Measurements from ENCODE around the gene MT2A. TPM values are rescaled to one million over a fixed set of nuclear protein-coding genes. Genes with fewer than 3 reads are reported as not detected.

The MT2A gene
- total and polyA plus RNA-seq, 2 of the 13 experiments (the other 11 are each of a cell fraction or from before 2014, with no cell fraction given): 135 to 371 TPM

- TF ChIP-seq ZNF318 (CRISPR knock-in tag; IDR thresholded peaks at IDR 0.05): 0 out of 2 replicates have a peak, but pooled peaks have one; percentile 17
- 0 out of 2 replicates have a peak, but pooled peaks have one; percentile 20 for TF ChIP-seq ZNF232 (CRISPR knock-in tag; IDR thresholded peaks at IDR 0.05; ENCODE audit: borderline replicate concordance)
- TF ChIP-seq ZNF605 (CRISPR knock-in tag; IDR thresholded peaks at IDR 0.05): 0 out of 2 replicates have a peak, but pooled peaks have one; percentile 4
- TF ChIP-seq ZBTB46 (CRISPR knock-in tag; IDR thresholded peaks at IDR 0.05; ENCODE audit: borderline replicate concordance): no peak
- 0 out of 2 replicates have a peak, but pooled peaks have one; percentile 22 for TF ChIP-seq MYNN (CRISPR knock-in tag; IDR thresholded peaks at IDR 0.05; ENCODE audit: low read depth)
- 0 out of 2 replicates have a peak, but pooled peaks have one; percentile 7 for TF ChIP-seq DRAP1 (CRISPR knock-in tag; IDR thresholded peaks at IDR 0.05)
- TF ChIP-seq FLYWCH1 (CRISPR knock-in tag; IDR thresholded peaks at IDR 0.05): no peak
- peak; percentile 59; the same call in 1 of the 2 replicates for TF ChIP-seq ZFX (CRISPR knock-in tag; IDR thresholded peaks at IDR 0.05; ENCODE audit: low read depth)
- TF ChIP-seq GLMP (CRISPR knock-in tag; IDR thresholded peaks at IDR 0.05; ENCODE audit: borderline replicate concordance): peak; percentile 83; the same call in 1 of the 2 replicates
- no peak for TF ChIP-seq HIC2 (CRISPR knock-in tag; IDR thresholded peaks at IDR 0.05; ENCODE audit: low read depth)
- TF ChIP-seq ZNF33A (CRISPR knock-in tag; IDR thresholded peaks at IDR 0.05; ENCODE audit: borderline replicate concordance): no peak
- TF ChIP-seq TIGD3 (CRISPR knock-in tag; IDR thresholded peaks at IDR 0.05; ENCODE audit: borderline replicate concordance): no peak
- 0 out of 2 replicates have a peak, but pooled peaks have one; percentile 28 for TF ChIP-seq TBP (CRISPR knock-in tag; IDR thresholded peaks at IDR 0.05)
Observed at GRCh38 chr16:56606071-56606475, 2.3 kb upstream of the MT2A start (continued).
